OCI-LY3 (cell line): ENCODE measurements around the gene SLC30A4.

Experiments used
- EZH2phosphoT487 ChIP-seq: fragments of 200-600 bp; shearing (Covaris generic); IDR thresholded peaks from 2 replicates; pipeline ENCODE4 v1.6.1; 2018; ENCODE audit warnings: antibody characterized with exemption, mixed run types, low read depth
- TF ChIP-seq, protein P1 (sequence below): fragments of 200-600, 300-600 bp; sonication (generic); IDR thresholded peaks from 2 replicates; pipeline ENCODE4 v1.5.1; 2014; ENCODE audit warnings: antibody characterized with exemption, low read length, low read depth

DNA sequence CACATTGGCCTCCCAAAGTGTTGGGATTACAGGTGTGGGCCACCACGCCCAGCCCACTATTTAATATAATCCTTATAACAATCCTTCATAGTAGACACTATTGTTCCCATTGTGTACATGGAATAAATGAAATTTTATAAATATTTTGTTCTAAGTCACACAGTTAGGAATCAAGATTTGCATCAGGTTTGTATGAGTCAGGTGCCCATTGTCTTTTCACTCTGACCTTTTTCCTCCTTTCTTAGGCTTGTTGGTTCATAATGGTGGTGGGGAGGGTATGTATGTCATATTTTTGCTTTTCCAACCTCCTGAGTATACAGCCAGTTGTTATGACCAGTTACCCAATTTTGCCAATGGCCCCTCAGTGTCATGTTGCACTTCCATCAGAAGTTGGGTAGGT lies 18.0 kb upstream of the SLC30A4 start:
- TF ChIP-seq, protein P1, sequence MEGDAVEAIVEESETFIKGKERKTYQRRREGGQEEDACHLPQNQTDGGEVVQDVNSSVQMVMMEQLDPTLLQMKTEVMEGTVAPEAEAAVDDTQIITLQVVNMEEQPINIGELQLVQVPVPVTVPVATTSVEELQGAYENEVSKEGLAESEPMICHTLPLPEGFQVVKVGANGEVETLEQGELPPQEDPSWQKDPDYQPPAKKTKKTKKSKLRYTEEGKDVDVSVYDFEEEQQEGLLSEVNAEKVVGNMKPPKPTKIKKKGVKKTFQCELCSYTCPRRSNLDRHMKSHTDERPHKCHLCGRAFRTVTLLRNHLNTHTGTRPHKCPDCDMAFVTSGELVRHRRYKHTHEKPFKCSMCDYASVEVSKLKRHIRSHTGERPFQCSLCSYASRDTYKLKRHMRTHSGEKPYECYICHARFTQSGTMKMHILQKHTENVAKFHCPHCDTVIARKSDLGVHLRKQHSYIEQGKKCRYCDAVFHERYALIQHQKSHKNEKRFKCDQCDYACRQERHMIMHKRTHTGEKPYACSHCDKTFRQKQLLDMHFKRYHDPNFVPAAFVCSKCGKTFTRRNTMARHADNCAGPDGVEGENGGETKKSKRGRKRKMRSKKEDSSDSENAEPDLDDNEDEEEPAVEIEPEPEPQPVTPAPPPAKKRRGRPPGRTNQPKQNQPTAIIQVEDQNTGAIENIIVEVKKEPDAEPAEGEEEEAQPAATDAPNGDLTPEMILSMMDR = no peak
- no peak for TF ChIP-seq EZH2phosphoT487
